HepG2 (cell line): ENCODE results near the gene ARG2. TPM values are rescaled to one million over a fixed set of nuclear protein-coding genes. Genes with fewer than 3 reads are reported as not detected.
A peak's percentile ranks its signal among the peaks of the same experiment; 100 is the strongest.

Experiments
- ATF7 ChIP-seq, 2 experiments: fragments of 450-650 bp in 1 of 2; sonication (generic) in 1 of 2; formaldehyde crosslinking in 1 of 2; IDR thresholded peaks; 2 replicates each; pipeline versions ENCODE4 v1.4.0 to v1.6.1; 2016 to 2020; ENCODE audit warnings: antibody characterized with exemption in 1 of 2, mild to moderate bottlenecking in 1 of 2, missing genetic modification reagents in 1 of 2
- CBX5 ChIP-seq: sonication (generic); formaldehyde crosslinking; IDR thresholded peaks from 2 replicates; pipeline ENCODE4 v1.4.0; 2020; ENCODE audit warnings: missing genetic modification reagents, borderline replicate concordance
- FOXC1 ChIP-seq: sonication (generic); formaldehyde crosslinking; IDR thresholded peaks from 2 replicates; pipeline ENCODE4 v1.8.0; 2022; ENCODE audit warnings: mild to moderate bottlenecking, missing genetic modification reagents, borderline replicate concordance
- FOXK1 ChIP-seq: sonication (generic); formaldehyde crosslinking; IDR thresholded peaks from 2 replicates; pipeline ENCODE4 v1.4.0; 2020; ENCODE audit warnings: low read depth, missing genetic modification reagents, borderline replicate concordance
- GPN1 ChIP-seq: sonication (generic); formaldehyde crosslinking; IDR thresholded peaks from 2 replicates; pipeline ENCODE4 v1.5.1; 2020; ENCODE audit warnings: missing genetic modification reagents, borderline replicate concordance
- IRF9 ChIP-seq: sonication (generic); formaldehyde crosslinking; IDR thresholded peaks from 2 replicates; pipeline ENCODE4 v1.8.0; 2022; ENCODE audit warnings: missing genetic modification reagents, mild to moderate bottlenecking, borderline replicate concordance
- KAT8 ChIP-seq: IDR thresholded peaks from 2 replicates; pipeline ENCODE4 v1.6.1; 2016; ENCODE audit warnings: missing genetic modification reagents, missing compliant biosample characterization
- KLF12 ChIP-seq: sonication (generic); formaldehyde crosslinking; IDR thresholded peaks from 2 replicates; pipeline ENCODE4 v1.4.0; 2020; ENCODE audit warnings: missing genetic modification reagents, borderline replicate concordance
- MXI1 ChIP-seq: IDR thresholded peaks from 3 replicates; pipeline ENCODE4 v1.6.1; 2012; ENCODE audit warnings: low read depth, low read length, inconsistent platforms, borderline replicate concordance
- NKX3-1 ChIP-seq: sonication (generic); formaldehyde crosslinking; IDR thresholded peaks from 2 replicates; pipeline ENCODE4 v1.5.0; 2020; ENCODE audit warnings: missing genetic modification reagents
- NR2F1 ChIP-seq, 2 experiments: fragments of 450-650 bp in 1 of 2; formaldehyde crosslinking in 1 of 2; IDR thresholded peaks; 2 replicates each; pipeline versions ENCODE4 v1.5.0 to v1.6.1; 2016 to 2020; ENCODE audit warnings: mild to moderate bottlenecking in 1 of 2, missing compliant biosample characterization in 1 of 2, missing genetic modification reagents in 1 of 2, moderate library complexity in 1 of 2
- PRDM4 ChIP-seq: sonication (generic); formaldehyde crosslinking; IDR thresholded peaks from 2 replicates; pipeline ENCODE4 v1.9.0; 2021; ENCODE audit warnings: missing genetic modification reagents, borderline replicate concordance
- SATB2 ChIP-seq: sonication (generic); formaldehyde crosslinking; IDR thresholded peaks from 2 replicates; pipeline ENCODE4 v1.5.0; 2020; ENCODE audit warnings: missing genetic modification reagents
- SNRNP70 ChIP-seq: fragments of 200-400 bp; formaldehyde crosslinking; IDR thresholded peaks from 2 replicates; pipeline ENCODE4 v1.6.1; 2017; ENCODE audit warnings: mild to moderate bottlenecking, low read depth, low read length, moderate library complexity
- XRCC5 ChIP-seq: fragments of 200-400 bp; formaldehyde crosslinking; optimal IDR thresholded peaks from 2 replicates; pipeline ENCODE3; 2017; ENCODE audit warnings: mild to moderate bottlenecking, low read length
- ZBTB8A ChIP-seq: sonication (generic); formaldehyde crosslinking; IDR thresholded peaks from 2 replicates; pipeline ENCODE4 v1.4.0; 2020; ENCODE audit warnings: mild to moderate bottlenecking, low read depth, missing genetic modification reagents, borderline replicate concordance
- ZC3H13 ChIP-seq: sonication (generic); formaldehyde crosslinking; IDR thresholded peaks from 2 replicates; pipeline ENCODE4 v1.8.1; 2023; ENCODE audit warnings: mild to moderate bottlenecking, missing genetic modification reagents, moderate library complexity
- ZC3H4 ChIP-seq: sonication (generic); formaldehyde crosslinking; IDR thresholded peaks from 2 replicates; pipeline ENCODE4 v1.4.0; 2020; ENCODE audit warnings: missing genetic modification reagents, borderline replicate concordance
- ZNF124 ChIP-seq: sonication (generic); formaldehyde crosslinking; IDR thresholded peaks from 2 replicates; pipeline ENCODE4 v1.4.0; 2020; ENCODE audit warnings: missing genetic modification reagents
- ZNF276 ChIP-seq: sonication (generic); formaldehyde crosslinking; IDR thresholded peaks from 2 replicates; pipeline ENCODE4 v1.4.0; 2020; ENCODE audit warnings: mild to moderate bottlenecking, low read depth, missing genetic modification reagents
- ZNF382 ChIP-seq: sonication (generic); formaldehyde crosslinking; IDR thresholded peaks from 2 replicates; pipeline ENCODE4 v1.5.0; 2020; ENCODE audit warnings: missing genetic modification reagents, mild to moderate bottlenecking, borderline replicate concordance
- ZNF430 ChIP-seq: sonication (generic); formaldehyde crosslinking; IDR thresholded peaks from 2 replicates; pipeline ENCODE4 v1.9.0; 2021; ENCODE audit warnings: mild to moderate bottlenecking, missing genetic modification reagents
- ZNF7 ChIP-seq: IDR thresholded peaks from 2 replicates; pipeline ENCODE4 v1.6.1; 2016; ENCODE audit warnings: missing biosample characterization, missing genetic modification reagents
- ZSCAN12 ChIP-seq: sonication (generic); formaldehyde crosslinking; IDR thresholded peaks from 2 replicates; pipeline ENCODE4 v1.9.0; 2021; ENCODE audit warnings: mild to moderate bottlenecking, missing genetic modification reagents
- ZSCAN31 ChIP-seq: sonication (generic); formaldehyde crosslinking; IDR thresholded peaks from 2 replicates; pipeline ENCODE4 v1.5.0; 2020; ENCODE audit warnings: low read depth, mild to moderate bottlenecking, missing genetic modification reagents
- polyA plus RNA-seq, 8 experiments: library from polyadenylated mRNA; depleted of rRNA in 3 of 8; stranded (reverse) in 7 of 8; unstranded in 1 of 8; fragments of >200 nt; fragmentation: Illumina TruSeq in 4 of 8; extraction: Trizol in 4 of 8; gene quantifications; 2 replicates each; pipeline versions ENCODE4 v1.2.1 to v1.2.3, GENCODE V29; 2011 to 2016; ENCODE audit warnings: low read depth in 4 of 8, missing spikeins in 1 of 8, mixed read lengths in 1 of 8; ENCODE audit not compliant: insufficient read depth in 1 of 8
- total RNA-seq, 5 experiments: library from RNA; depleted of rRNA; stranded (reverse); fragments of >200 nt; fragmentation: Illumina TruSeq; extraction: Trizol; gene quantifications; 2 replicates each; pipeline ENCODE4 v1.2.3, GENCODE V29; 2016; ENCODE audit warnings: low read depth in 1 of 5

The ARG2 gene
- total and polyA plus RNA-seq, 2 of the 13 experiments (the other 11 are each of a cell fraction or from before 2014, with no cell fraction given): 37.5 to 73.6 TPM

- TF ChIP-seq NKX3-1 (CRISPR knock-in tag) (no peak), ZSCAN31 (CRISPR knock-in tag) (no peak; the same call in 1 of the 2 replicates), PRDM4 (CRISPR knock-in tag) (0 out of 2 replicates have a peak, but pooled peaks have one; percentile 18), SNRNP70 (no peak), ZNF382 (CRISPR knock-in tag) (no peak), FOXC1 (CRISPR knock-in tag) (no peak), XRCC5 (no peak), ZBTB8A (CRISPR knock-in tag) (no peak), FOXK1 (CRISPR knock-in tag) (no peak), ATF7 (IDR thresholded peaks at IDR 0.05) (peak; percentile 100), ATF7 (CRISPR knock-in tag; IDR thresholded peaks at IDR 0.05) (peak; percentile 100), IRF9 (CRISPR knock-in tag) (peak; percentile 74; the same call in 1 of the 2 replicates), KLF12 (no peak), ZC3H13 (CRISPR knock-in tag) (no peak), CBX5 (CRISPR knock-in tag) (no peak), SATB2 (CRISPR knock-in tag) (no peak), MXI1 (peak; percentile 86; the same call in 1 of the 3 replicates), KAT8 (CRISPR knock-in tag) (peak; percentile 74), ZNF276 (CRISPR knock-in tag) (0 out of 2 replicates have a peak, but pooled peaks have one; percentile 68), ZC3H4 (CRISPR knock-in tag) (no peak), GPN1 (CRISPR knock-in tag) (no peak), ZNF124 (CRISPR knock-in tag) (no peak; the same call in 1 of the 2 replicates), ZNF430 (CRISPR knock-in tag) (peak; percentile 82), NR2F1 (CRISPR knock-in tag; IDR thresholded peaks at IDR 0.05) (no peak), ZSCAN12 (no peak), ZNF7 (CRISPR knock-in tag) (no peak)
Measured at GRCh38 chr14:67619446-67620216, at the start of gene ARG2 (continued).
